Esophagus squamous epithelium (tissue), 4 donors: ENCODE measurements around the gene HSPB1.
"Not testable (repeated sequence)": the region's sequence is repeated elsewhere in the genome, so short reads cannot be mapped to it uniquely, and the experiment has no call there.

Experiments
- CTCF ChIP-seq, 6 experiments: fragments of 450-650 bp in 4 of 6; fragments of 200-600 bp in 2 of 6; sonication (generic) in 2 of 6; IDR thresholded peaks; one replicate each; pipeline ENCODE4 v1.5.1; 2016 to 2019; ENCODE audit warnings: antibody characterized with exemption in 6 of 6, mild to moderate bottlenecking in 4 of 6, moderate library complexity in 4 of 6
- POLR2A ChIP-seq, 4 donors: fragments of 450-650 bp; IDR thresholded peaks; one replicate each; pipeline ENCODE4 v1.6.1; 2017; ENCODE audit warnings: antibody characterized with exemption in 4 of 4, mild to moderate bottlenecking in 4 of 4, moderate library complexity in 3 of 4

- not testable (repeated sequence) for TF ChIP-seq CTCF, POLR2A (IDR thresholded peaks at IDR 0.05)
These were observed 9.4 kb downstream of the HSPB1 start for GRCh38 chr7:76311838-76312237.
